Measurements from ENCODE around the gene TSPEAR. TPM values are rescaled to one million over a fixed set of nuclear protein-coding genes. Genes with fewer than 3 reads are reported as not detected.
"Not testable (repeated sequence)": the region's sequence is repeated elsewhere in the genome, so short reads cannot be mapped to it uniquely, and the experiment has no call there.

The TSPEAR gene
- total and polyA plus RNA-seq, 2 donors (not counting 1 experiment from before 2014, with no cell fraction given): not detected

DNA sequence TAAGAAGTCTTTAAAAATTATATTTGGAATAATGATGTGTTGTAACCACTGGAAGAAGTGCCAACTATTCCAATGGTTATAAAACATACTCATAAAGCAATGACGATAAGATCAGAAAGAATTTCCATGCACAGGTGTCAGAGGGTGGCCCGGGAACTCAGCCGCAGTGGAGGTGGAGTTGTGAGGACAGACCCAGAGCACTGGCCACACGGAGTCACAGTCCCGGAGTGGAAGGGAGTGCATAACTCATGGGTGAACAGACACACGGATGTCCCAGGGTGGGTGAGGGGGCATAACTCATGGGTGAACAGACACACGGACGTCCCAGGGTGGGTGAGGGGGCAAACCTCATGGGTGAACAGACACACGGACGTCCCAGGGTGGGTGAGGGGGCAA lies 135.3 kb downstream of the TSPEAR start:
- no peak overlapping the region for H3K9ac ChIP-seq (ENCODE audit: insufficient read depth, low read length)
- TF ChIP-seq, protein P1, sequence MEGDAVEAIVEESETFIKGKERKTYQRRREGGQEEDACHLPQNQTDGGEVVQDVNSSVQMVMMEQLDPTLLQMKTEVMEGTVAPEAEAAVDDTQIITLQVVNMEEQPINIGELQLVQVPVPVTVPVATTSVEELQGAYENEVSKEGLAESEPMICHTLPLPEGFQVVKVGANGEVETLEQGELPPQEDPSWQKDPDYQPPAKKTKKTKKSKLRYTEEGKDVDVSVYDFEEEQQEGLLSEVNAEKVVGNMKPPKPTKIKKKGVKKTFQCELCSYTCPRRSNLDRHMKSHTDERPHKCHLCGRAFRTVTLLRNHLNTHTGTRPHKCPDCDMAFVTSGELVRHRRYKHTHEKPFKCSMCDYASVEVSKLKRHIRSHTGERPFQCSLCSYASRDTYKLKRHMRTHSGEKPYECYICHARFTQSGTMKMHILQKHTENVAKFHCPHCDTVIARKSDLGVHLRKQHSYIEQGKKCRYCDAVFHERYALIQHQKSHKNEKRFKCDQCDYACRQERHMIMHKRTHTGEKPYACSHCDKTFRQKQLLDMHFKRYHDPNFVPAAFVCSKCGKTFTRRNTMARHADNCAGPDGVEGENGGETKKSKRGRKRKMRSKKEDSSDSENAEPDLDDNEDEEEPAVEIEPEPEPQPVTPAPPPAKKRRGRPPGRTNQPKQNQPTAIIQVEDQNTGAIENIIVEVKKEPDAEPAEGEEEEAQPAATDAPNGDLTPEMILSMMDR (conservative IDR thresholded peaks at IDR 0.05 in 1 of 2, IDR thresholded peaks at IDR 0.05 in 1 of 2; ENCODE audit: low read depth in 1 of 2, low read length in 2 of 2): no peak
- no peak for TF ChIP-seq EZH2 (IDR thresholded peaks at IDR 0.05; ENCODE audit: low read length, missing control alignments)

DNA sequence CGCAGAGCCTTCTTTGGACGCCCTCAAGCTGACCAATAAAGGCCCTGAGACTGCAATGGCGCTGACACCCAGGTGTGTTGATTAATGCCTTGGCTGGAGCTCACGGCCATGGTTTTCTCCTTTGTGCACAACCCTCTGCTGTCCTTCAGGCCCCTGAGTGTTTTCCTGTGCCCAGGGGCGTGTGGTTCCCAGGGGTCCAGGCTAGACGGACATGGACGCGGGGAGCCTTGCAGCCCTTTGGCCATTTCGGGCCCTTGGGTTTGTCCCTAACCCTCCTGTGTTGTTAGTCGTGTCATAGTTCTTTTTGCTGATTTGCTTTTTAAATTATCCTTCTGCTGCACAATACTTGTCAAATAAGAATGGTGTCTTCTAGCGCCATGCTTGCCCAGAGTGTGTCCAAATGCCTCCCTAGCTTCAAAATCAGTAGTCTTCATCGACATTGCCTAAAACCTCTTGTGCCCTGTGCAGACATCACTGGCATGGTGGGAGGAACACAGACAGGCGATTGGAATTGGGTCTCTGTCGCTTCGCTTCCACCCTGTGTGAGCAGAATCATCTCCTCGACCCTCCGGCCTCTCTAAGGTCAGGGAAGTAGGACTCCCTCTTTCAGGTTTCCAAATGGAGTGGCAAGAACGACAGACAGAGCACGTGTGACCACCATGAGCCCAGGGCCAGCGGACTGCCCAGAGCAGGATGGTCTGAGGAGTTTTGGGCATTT lies 135.9 kb downstream of the TSPEAR start:
- H3K27ac ChIP-seq (ENCODE audit: insufficient read depth, low read length): no peak overlapping the region
- no peaks in the 10 kb centered on the region for H3K79me2 ChIP-seq (ENCODE audit: control insufficient read depth, insufficient read depth, low read length)
- H3K36me3 ChIP-seq (ENCODE audit: control insufficient read depth, insufficient read depth, low read length): no peaks in the 10 kb centered on the region
- no peak overlapping the region for H3K4me2 ChIP-seq (ENCODE audit: extremely low read depth, insufficient read depth, low read length)
- TF ChIP-seq, protein P1 (conservative IDR thresholded peaks at IDR 0.05 in 1 of 2, IDR thresholded peaks at IDR 0.05 in 1 of 2; ENCODE audit: low read depth in 1 of 2, low read length in 2 of 2): no peak
- TF ChIP-seq EZH2 (IDR thresholded peaks at IDR 0.05; ENCODE audit: low read length, missing control alignments): no peak
- no peak overlapping the region for H3K9ac ChIP-seq (ENCODE audit: insufficient read depth, low read length)
- no peaks in the 10 kb centered on the region for H3K4me1 ChIP-seq (ENCODE audit: control insufficient read depth, extremely low read depth, insufficient read depth, low read length)
- H3K4me3 ChIP-seq (replicated peaks in 1 of 4; ENCODE audit: control extremely low read depth in 1 of 4, insufficient read depth in 1 of 4, low read depth in 3 of 4, low read length in 4 of 4): no peak overlapping the region
- H3K27me3 ChIP-seq (ENCODE audit: control insufficient read depth, insufficient read depth, low read length): no peaks in the 10 kb centered on the region
- DNase-seq (ENCODE audit: low read depth in 2 of 2): no peak
- no peak overlapping the region for H2AFZ ChIP-seq (ENCODE audit: low read length)
- no peaks in the 10 kb centered on the region for H3K9me3 ChIP-seq (ENCODE audit: control insufficient read depth, insufficient read depth, low read depth, low read length)
- H4K20me1 ChIP-seq (ENCODE audit: control insufficient read depth, extremely low read depth, insufficient read depth, low read length): no peaks in the 10 kb centered on the region

More for the DNA sequence above, 135.3 kb downstream of the TSPEAR start:
- H3K79me2 ChIP-seq (ENCODE audit: control insufficient read depth, insufficient read depth, low read length): no peaks in the 10 kb centered on the region
- no peaks in the 10 kb centered on the region for H3K36me3 ChIP-seq (ENCODE audit: control insufficient read depth, insufficient read depth, low read length)
- no peak overlapping the region for H2AFZ ChIP-seq (ENCODE audit: low read length)
- no peaks in the 10 kb centered on the region for H4K20me1 ChIP-seq (ENCODE audit: control insufficient read depth, extremely low read depth, insufficient read depth, low read length)
- H3K4me1 ChIP-seq (ENCODE audit: control insufficient read depth, extremely low read depth, insufficient read depth, low read length): no peaks in the 10 kb centered on the region
- H3K4me2 ChIP-seq (ENCODE audit: extremely low read depth, insufficient read depth, low read length): no peak overlapping the region
- no peak overlapping the region for H3K27ac ChIP-seq (ENCODE audit: insufficient read depth, low read length)
- no peak for DNase-seq (ENCODE audit: low read depth in 2 of 2)
- no peak overlapping the region for H3K4me3 ChIP-seq (replicated peaks in 1 of 4; ENCODE audit: control extremely low read depth in 1 of 4, insufficient read depth in 1 of 4, low read depth in 3 of 4, low read length in 4 of 4)
- no peaks in the 10 kb centered on the region for H3K27me3 ChIP-seq (ENCODE audit: control insufficient read depth, insufficient read depth, low read length)
- H3K9me3 ChIP-seq (ENCODE audit: control insufficient read depth, insufficient read depth, low read depth, low read length): no peaks in the 10 kb centered on the region

DNA sequence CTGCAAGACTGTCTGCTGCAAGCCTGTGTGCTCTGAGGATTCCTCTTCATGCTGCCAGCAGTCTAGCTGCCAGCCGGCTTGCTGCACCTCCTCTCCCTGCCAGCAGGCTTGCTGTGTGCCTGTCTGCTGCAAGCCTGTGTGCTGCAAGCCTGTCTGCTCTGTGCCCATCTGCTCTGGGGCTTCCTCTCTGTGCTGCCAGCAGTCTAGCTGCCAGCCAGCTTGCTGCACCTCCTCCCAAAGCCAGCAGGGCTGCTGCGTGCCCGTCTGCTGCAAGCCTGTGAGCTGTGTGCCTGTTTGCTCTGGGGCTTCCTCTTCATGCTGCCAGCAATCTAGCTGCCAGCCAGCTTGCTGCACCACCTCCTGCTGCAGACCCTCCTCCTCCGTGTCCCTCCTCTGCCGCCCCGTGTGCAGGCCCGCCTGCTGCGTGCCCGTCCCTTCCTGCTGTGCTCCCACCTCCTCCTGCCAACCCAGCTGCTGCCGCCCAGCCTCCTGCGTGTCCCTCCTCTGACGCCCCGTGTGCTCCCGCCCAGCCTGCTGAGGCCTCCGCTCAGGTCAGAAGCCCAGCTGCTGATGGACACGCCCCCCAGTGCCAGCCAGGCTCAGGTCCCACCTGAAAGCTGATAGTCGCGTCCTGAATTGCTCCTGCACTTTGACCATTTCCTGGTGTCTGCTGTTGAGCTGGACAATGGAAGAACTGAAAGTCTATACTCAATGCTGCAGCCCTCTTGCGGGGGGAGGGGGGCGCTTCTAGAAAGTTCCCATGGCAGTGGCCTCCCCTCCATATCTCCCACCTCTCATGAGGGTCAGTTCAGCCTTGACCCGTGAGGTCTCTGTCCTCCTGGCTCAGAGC lies 136.7 kb downstream of the TSPEAR start:
- no peak for TF ChIP-seq EZH2 (IDR thresholded peaks at IDR 0.05; ENCODE audit: low read length, missing control alignments)
- TF ChIP-seq, protein P1 (conservative IDR thresholded peaks at IDR 0.05 in 1 of 2, IDR thresholded peaks at IDR 0.05 in 1 of 2; ENCODE audit: low read depth in 1 of 2, low read length in 2 of 2): no peak
- Histone ChIP-seq H3K36me3 (ENCODE audit: control insufficient read depth, insufficient read depth, low read length) (no peaks in the 10 kb centered on the region), H3K79me2 (ENCODE audit: control insufficient read depth, insufficient read depth, low read length) (no peaks in the 10 kb centered on the region), H4K20me1 (ENCODE audit: control insufficient read depth, extremely low read depth, insufficient read depth, low read length) (no peaks in the 10 kb centered on the region), H3K9me3 (ENCODE audit: control insufficient read depth, insufficient read depth, low read depth, low read length) (no peaks in the 10 kb centered on the region), H3K27me3 (ENCODE audit: control insufficient read depth, insufficient read depth, low read length) (no peaks in the 10 kb centered on the region), H3K4me3 (replicated peaks in 1 of 4; ENCODE audit: control extremely low read depth in 1 of 4, insufficient read depth in 1 of 4, low read depth in 3 of 4, low read length in 4 of 4) (no peak overlapping the region), H3K4me2 (ENCODE audit: extremely low read depth, insufficient read depth, low read length) (no peak overlapping the region), H3K4me1 (ENCODE audit: control insufficient read depth, extremely low read depth, insufficient read depth, low read length) (no peaks in the 10 kb centered on the region), H3K27ac (ENCODE audit: insufficient read depth, low read length) (no peak overlapping the region), H3K9ac (ENCODE audit: insufficient read depth, low read length) (no peak overlapping the region), H2AFZ (ENCODE audit: low read length) (no peak overlapping the region)
- no peak for DNase-seq (ENCODE audit: low read depth in 2 of 2)

DNA sequence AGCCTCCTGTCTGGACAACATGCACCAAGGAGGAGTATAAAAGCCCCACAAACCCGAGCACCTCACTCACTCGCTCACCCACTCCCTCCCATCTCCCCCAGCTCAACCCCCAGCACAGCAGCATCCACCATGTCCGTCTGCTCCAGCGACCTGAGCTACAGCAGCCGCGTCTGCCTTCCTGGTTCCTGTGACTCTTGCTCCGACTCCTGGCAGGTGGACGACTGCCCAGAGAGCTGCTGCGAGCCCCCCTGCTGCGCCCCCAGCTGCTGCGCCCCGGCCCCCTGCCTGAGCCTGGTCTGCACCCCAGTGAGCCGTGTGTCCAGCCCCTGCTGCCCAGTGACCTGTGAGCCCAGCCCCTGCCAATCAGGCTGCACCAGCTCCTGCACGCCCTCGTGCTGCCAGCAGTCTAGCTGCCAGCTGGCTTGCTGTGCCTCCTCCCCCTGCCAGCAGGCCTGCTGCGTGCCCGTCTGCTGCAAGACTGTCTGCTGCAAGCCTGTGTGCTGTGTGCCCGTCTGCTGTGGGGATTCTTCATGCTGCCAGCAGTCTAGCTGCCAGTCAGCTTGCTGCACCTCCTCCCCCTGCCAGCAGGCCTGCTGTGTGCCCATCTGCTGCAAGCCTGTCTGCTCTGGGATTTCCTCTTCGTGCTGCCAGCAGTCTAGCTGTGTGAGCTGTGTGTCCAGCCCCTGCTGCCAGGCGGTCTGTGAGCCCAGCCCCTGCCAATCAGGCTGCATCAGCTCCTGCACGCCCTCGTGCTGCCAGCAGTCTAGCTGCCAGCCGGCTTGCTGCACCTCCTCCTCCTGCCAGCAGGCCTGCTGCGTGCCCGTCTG lies 137.5 kb downstream of the TSPEAR start, which contains the start of gene KRTAP10-4:
Gene KRTAP10-4, plus strand, starts transcription at position 100 of the 827 bp plus-strand sequence. Its CDS starts 30 bp downstream, at position 130.
- H2AFZ ChIP-seq (ENCODE audit: low read length); H3K4me2 ChIP-seq (ENCODE audit: extremely low read depth, insufficient read depth, low read length); H3K9ac ChIP-seq (ENCODE audit: insufficient read depth, low read length); H4K20me1 ChIP-seq (ENCODE audit: control insufficient read depth, extremely low read depth, insufficient read depth, low read length); H3K4me1 ChIP-seq (ENCODE audit: control insufficient read depth, extremely low read depth, insufficient read depth, low read length); H3K9me3 ChIP-seq (ENCODE audit: control insufficient read depth, insufficient read depth, low read depth, low read length); DNase-seq (ENCODE audit: low read depth in 2 of 2); H3K27ac ChIP-seq (ENCODE audit: insufficient read depth, low read length); H3K79me2 ChIP-seq (ENCODE audit: control insufficient read depth, insufficient read depth, low read length); H3K36me3 ChIP-seq (ENCODE audit: control insufficient read depth, insufficient read depth, low read length); H3K4me3 ChIP-seq (replicated peaks in 1 of 4; ENCODE audit: control extremely low read depth in 1 of 4, insufficient read depth in 1 of 4, low read depth in 3 of 4, low read length in 4 of 4); H3K27me3 ChIP-seq (ENCODE audit: control insufficient read depth, insufficient read depth, low read length): not testable (repeated sequence)

Data from fibroblast of lung (primary cell).